HCT116 (cell line): ENCODE results near the gene RNPS1. TPM values are rescaled to one million over a fixed set of nuclear protein-coding genes. Genes with fewer than 3 reads are reported as not detected.

Experiments used
- ATAC-seq: fragments of 200-7000 bp; cut with Tn5 transposase; 2 replicates; pipeline ENCODE4 v1.9.1; 2020; ENCODE audit warnings: mild to moderate bottlenecking, moderate library complexity
- BruUV-seq: library from RNA; stranded (reverse); fragments of 400-500 nt; replicated peaks from 2 replicates; lab custom pipeline; 2021; lab: Mats Ljungman, UMichigan
- CTCF ChIA-PET: fragments of 300-600 bp; sonication (Branson Sonifier 250); formaldehyde crosslinking; loops from one replicate; lab custom pipeline; 2021; ENCODE audit warnings: antibody characterized with exemption; lab: Charles Lee
- POLR2A ChIA-PET: fragments of 300-600, 350-600 bp; sonication (Branson Sonifier 250); formaldehyde crosslinking; loops from one replicate; lab custom pipeline; 2021; ENCODE audit warnings: antibody characterized with exemption; lab: Charles Lee
- RAD21 ChIA-PET, 2 experiments: fragments of 300-600 bp; sonication (Branson Sonifier 250); formaldehyde crosslinking; loops; one replicate each; lab custom pipeline; 2023; ENCODE audit warnings: low total read pairs in 2 of 2; ENCODE audit not compliant: uncharacterized antibody in 2 of 2, unreplicated experiment in 2 of 2, low non-redundant PET in 1 of 2; lab: Charles Lee
- DNase-seq: peaks from one replicate; pipeline ENCODE4 v3.0.0-alpha.2; 2010; ENCODE audit warnings: low read depth, low spot score
- H2AFZ ChIP-seq: fragments of 200-600 bp; shearing (Covaris generic), sonication (generic); 2 replicates; pipeline ENCODE4 v1.6.1; 2017; ENCODE audit warnings: low read depth, mixed run types, mixed read lengths, antibody characterized with exemption, low read length; ENCODE audit not compliant: poor library complexity, severe bottlenecking
- H3K27ac ChIP-seq: 2 replicates; pipeline ENCODE4 v1.5.1; 2012; ENCODE audit warnings: low read depth, low read length
- H3K27me3 ChIP-seq: fragments of 200-600 bp; sonication (generic); 2 replicates; pipeline ENCODE4 v1.6.1; 2016; ENCODE audit warnings: mixed run types, low read length, mixed read lengths; ENCODE audit not compliant: insufficient read depth
- H3K36me3 ChIP-seq, 2 experiments: fragments of 200-500 bp in 1 of 2; fragments of 200-600 bp in 1 of 2; sonication (Bioruptor generic) in 1 of 2; sonication (generic) in 1 of 2; 2 replicates each; pipeline versions ENCODE4 v1.5.1 to v1.6.1; 2014 to 2016; ENCODE audit warnings: low read length in 2 of 2, inconsistent platforms in 1 of 2, mixed read lengths in 1 of 2, mixed run types in 1 of 2; ENCODE audit not compliant: insufficient read depth in 2 of 2, control insufficient read depth in 1 of 2
- H3K4me1 ChIP-seq, 2 experiments: fragments of 200-600 bp in 1 of 2; sonication (generic) in 1 of 2; 2 replicates each; pipeline versions ENCODE4 v1.5.1 to v1.6.1; 2012 to 2017; ENCODE audit warnings: low read length in 2 of 2, inconsistent platforms in 1 of 2, mild to moderate bottlenecking in 1 of 2, mixed read lengths in 1 of 2, mixed run types in 1 of 2, moderate library complexity in 1 of 2; ENCODE audit not compliant: insufficient read depth in 2 of 2, control insufficient read depth in 1 of 2
- H3K4me2 ChIP-seq: fragments of 200-600 bp; sonication (generic); 2 replicates; pipeline ENCODE4 v1.6.1; 2017; ENCODE audit warnings: mixed run types, low read length, mixed read lengths
- H3K4me3 ChIP-seq, 2 experiments: fragments of 200-600 bp in 1 of 2; sonication (generic) in 1 of 2; replicated peaks in 1 of 2; 2 replicates each; pipeline ENCODE4 v1.5.1; 2011 to 2016; ENCODE audit warnings: low read length in 2 of 2, control low read depth in 1 of 2, low read depth in 1 of 2, mild to moderate bottlenecking in 1 of 2, mixed read lengths in 1 of 2, mixed run types in 1 of 2
- H3K79me2 ChIP-seq: fragments of 200-600 bp; sonication (generic); 2 replicates; pipeline ENCODE4 v1.6.1; 2017; ENCODE audit warnings: mild to moderate bottlenecking, mixed run types, low read length, moderate library complexity, mixed read lengths; ENCODE audit not compliant: insufficient read depth
- H3K9ac ChIP-seq: fragments of 200-600 bp; sonication (generic); 2 replicates; pipeline ENCODE4 v1.6.1; 2016; ENCODE audit warnings: low read length, mixed read lengths
- H3K9me2 ChIP-seq: fragments of 200-600 bp; sonication (generic), shearing (Covaris generic); 2 replicates; pipeline ENCODE4 v1.6.1; 2017; ENCODE audit warnings: mixed run types, mild to moderate bottlenecking, moderate library complexity; ENCODE audit not compliant: insufficient read depth
- H3K9me3 ChIP-seq, 2 experiments: fragments of 200-500 bp in 1 of 2; fragments of 200-600 bp in 1 of 2; sonication (Bioruptor generic) in 1 of 2; sonication (generic) in 1 of 2; 2 replicates each; pipeline ENCODE4 v1.6.1; 2014 to 2017; ENCODE audit warnings: low read length in 2 of 2, mixed read lengths in 2 of 2, inconsistent platforms in 1 of 2, low read depth in 1 of 2, mild to moderate bottlenecking in 1 of 2, mixed run types in 1 of 2, moderate library complexity in 1 of 2; ENCODE audit not compliant: control insufficient read depth in 1 of 2, insufficient read depth in 1 of 2
- H4K20me1 ChIP-seq: fragments of 200-600 bp; sonication (generic), shearing (Covaris generic); 2 replicates; pipeline ENCODE4 v1.6.1; 2017; ENCODE audit warnings: mixed run types, mild to moderate bottlenecking, moderate library complexity; ENCODE audit not compliant: insufficient read depth
- EGR1 ChIP-seq: IDR thresholded peaks from 2 replicates; pipeline ENCODE4 v1.6.1; 2012; ENCODE audit warnings: low read depth
- ELF1 ChIP-seq: IDR thresholded peaks from 2 replicates; pipeline ENCODE4 v1.6.1; 2012; ENCODE audit warnings: low read depth, borderline replicate concordance
- EZH2phosphoT487 ChIP-seq: fragments of 200-600 bp; IDR thresholded peaks from 2 replicates; pipeline ENCODE4 v1.6.1; 2018; ENCODE audit warnings: antibody characterized with exemption, borderline replicate concordance
- SIN3A ChIP-seq: IDR thresholded peaks from 2 replicates; pipeline ENCODE4 v1.6.1; 2012; ENCODE audit warnings: low read depth
- SRF ChIP-seq: IDR thresholded peaks from 2 replicates; pipeline ENCODE4 v1.6.1; 2012; ENCODE audit warnings: low read depth
- TCF7L2 ChIP-seq: IDR thresholded peaks from 2 replicates; pipeline ENCODE4 v1.7.0; 2011; ENCODE audit warnings: borderline replicate concordance, inconsistent platforms; ENCODE audit not compliant: insufficient read depth, insufficient read length; ENCODE audit errors: extremely low read depth
- intact Hi-C: fragments of 100-400 bp; cut with micrococcal nuclease; formaldehyde crosslinking; loops from 2 replicates; pipeline ENCODE4 v1.10.0; 2022
- total RNA-seq: library from RNA; stranded (reverse); gene quantifications from one replicate; pipeline ENCODE4 v1.2.1, GENCODE V29; 2021; ENCODE audit not compliant: unreplicated experiment
- TF ChIP-seq, protein P1 (sequence below), 3 experiments: fragments of 200-600 bp in 1 of 3; sonication (generic) in 1 of 3; IDR thresholded peaks in 2 of 3; conservative IDR thresholded peaks in 1 of 3; 2 replicates each; pipeline ENCODE4 v1.5.1; 2012 to 2017; ENCODE audit warnings: low read depth in 2 of 3, low read length in 2 of 3, antibody characterized with exemption in 1 of 3, borderline replicate concordance in 1 of 3, control low read depth in 1 of 3, mild to moderate bottlenecking in 1 of 3, mixed read lengths in 1 of 3, mixed run types in 1 of 3, moderate library complexity in 1 of 3; ENCODE audit not compliant: insufficient read depth in 1 of 3
- TF ChIP-seq, protein P2 (sequence below): IDR thresholded peaks from 2 replicates; pipeline ENCODE4 v1.6.1; 2012

The RNPS1 gene
- total RNA-seq, 1 experiment from 2014 or later, result 257 TPM

DNA sequence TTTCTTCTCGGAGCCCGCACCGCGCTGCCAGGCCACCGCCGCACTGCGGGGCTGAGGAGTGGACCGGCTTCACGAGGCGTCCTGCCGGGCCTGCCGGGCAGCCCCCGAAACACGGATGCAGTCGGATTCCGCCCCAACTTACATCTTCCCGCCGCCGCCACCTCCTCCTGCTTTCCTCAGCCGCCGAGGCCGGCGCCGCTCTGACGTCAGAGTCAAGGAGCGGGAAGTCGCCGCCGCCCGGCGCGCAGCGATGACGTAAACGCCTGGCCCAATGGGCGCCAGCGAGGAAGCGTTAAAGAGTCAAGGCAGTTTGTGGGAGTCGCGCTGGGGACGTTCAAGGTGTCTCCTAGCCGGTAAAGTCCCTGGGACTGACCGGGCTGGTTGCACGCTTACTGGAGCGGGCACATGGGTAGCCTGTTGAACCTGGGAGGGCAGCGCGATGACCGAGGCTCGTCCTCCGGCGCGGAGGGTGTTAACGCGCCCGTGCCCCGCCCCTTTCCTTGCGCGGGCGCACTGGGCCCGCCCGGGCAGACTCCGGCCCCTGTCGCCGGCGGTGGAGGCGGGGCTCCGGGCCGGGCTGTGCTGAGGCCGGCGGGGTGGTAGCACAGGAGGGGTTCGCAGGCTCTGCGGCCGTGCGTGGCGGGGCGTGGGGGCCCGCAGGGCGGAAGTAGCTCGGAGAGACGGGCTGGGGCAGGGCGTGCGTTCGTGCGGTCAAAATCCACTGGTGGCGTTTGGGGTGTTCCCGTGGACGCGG is at the start of gene RNPS1 (continued):
- TF ChIP-seq ELF1 (no peak; the same call in 1 of the 2 replicates), EGR1 (no peak), EZH2phosphoT487 (no peak), TCF7L2 (peak; percentile 79)
- TF ChIP-seq, protein P1, sequence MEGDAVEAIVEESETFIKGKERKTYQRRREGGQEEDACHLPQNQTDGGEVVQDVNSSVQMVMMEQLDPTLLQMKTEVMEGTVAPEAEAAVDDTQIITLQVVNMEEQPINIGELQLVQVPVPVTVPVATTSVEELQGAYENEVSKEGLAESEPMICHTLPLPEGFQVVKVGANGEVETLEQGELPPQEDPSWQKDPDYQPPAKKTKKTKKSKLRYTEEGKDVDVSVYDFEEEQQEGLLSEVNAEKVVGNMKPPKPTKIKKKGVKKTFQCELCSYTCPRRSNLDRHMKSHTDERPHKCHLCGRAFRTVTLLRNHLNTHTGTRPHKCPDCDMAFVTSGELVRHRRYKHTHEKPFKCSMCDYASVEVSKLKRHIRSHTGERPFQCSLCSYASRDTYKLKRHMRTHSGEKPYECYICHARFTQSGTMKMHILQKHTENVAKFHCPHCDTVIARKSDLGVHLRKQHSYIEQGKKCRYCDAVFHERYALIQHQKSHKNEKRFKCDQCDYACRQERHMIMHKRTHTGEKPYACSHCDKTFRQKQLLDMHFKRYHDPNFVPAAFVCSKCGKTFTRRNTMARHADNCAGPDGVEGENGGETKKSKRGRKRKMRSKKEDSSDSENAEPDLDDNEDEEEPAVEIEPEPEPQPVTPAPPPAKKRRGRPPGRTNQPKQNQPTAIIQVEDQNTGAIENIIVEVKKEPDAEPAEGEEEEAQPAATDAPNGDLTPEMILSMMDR (IDR thresholded peaks at IDR 0.05 in 2 of 3, conservative IDR thresholded peaks at IDR 0.05 in 1 of 3; ENCODE audit: borderline replicate concordance in 1 of 3, insufficient read depth in 1 of 3, low read depth in 2 of 3, low read length in 2 of 3), result no peak

DNA sequence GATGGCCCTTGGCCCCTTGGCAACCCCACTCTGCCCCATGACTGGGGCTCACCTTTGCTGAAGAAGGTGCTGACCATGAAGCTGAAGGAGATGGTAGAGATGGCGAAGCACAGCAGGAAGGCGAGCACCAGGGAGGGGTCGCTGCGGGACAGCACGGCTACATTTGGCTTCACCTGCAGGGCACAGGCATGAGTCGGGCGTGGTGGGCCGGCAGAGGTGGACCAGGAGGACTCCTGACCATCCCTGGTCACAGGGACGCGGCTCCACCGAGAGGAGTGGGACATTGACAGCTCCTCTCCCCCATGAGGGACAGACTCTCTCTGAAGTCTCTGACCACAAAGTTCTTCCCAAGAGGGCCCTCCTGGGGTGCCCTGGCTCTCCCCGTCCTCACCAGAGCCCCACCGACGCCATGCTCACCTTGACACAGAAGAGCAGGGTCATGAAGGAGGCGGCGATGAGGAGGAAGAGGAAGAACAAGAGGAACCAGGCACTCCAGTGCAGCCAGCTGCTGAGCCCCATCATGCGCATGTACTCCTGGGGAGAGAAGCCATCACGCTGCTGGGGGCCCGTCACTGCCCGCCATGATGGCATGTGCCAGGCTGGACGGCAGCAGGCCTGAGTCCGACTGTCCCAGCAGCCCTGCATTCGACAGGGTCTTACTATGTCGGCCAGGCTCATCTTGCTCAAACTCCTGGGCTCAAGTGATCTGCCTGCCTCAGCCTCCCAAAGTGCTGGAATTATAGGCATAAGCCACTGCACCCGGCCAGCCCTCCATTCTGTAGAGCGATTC is 49.5 kb upstream of the RNPS1 start:
- Histone ChIP-seq H3K4me3 (no peak overlapping the region), H3K79me2 (no peaks in the 10 kb centered on the region), H3K27me3 (no peaks in the 10 kb centered on the region), H4K20me1 (no peaks in the 10 kb centered on the region), H3K27ac (no peak overlapping the region), H3K4me2 (no peak overlapping the region), H3K36me3 (no peaks in the 10 kb centered on the region), H3K9me2 (no peaks in the 10 kb centered on the region), H3K9ac (no peak overlapping the region), H3K4me1 (no peaks in the 10 kb centered on the region), H3K9me3 (no peaks in the 10 kb centered on the region), H2AFZ (no peak overlapping the region)
- ChIA-PET POLR2A (no interaction called here), CTCF (no interaction called here), RAD21 (no interaction called here)
- BruUV-seq, result no TSS peak
- no peak for TF ChIP-seq SRF
- no peak for TF ChIP-seq SIN3A
- TF ChIP-seq, protein P2, sequence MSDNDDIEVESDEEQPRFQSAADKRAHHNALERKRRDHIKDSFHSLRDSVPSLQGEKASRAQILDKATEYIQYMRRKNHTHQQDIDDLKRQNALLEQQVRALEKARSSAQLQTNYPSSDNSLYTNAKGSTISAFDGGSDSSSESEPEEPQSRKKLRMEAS, result no peak
- no peak for DNase-seq
- ATAC-seq, result no peak
- intact Hi-C loops, result no loop called here
